H9 (cell line): ENCODE results near the gene MGMT. TPM values are rescaled to one million over a fixed set of nuclear protein-coding genes. Genes with fewer than 3 reads are reported as not detected.

Experiments used
- DNase-seq: peaks from one replicate; pipeline ENCODE4 v3.0.0-alpha.2; 2017
- H2AFZ ChIP-seq: one replicate; pipeline ENCODE4 v1.6.1; 2013; ENCODE audit warnings: mild to moderate bottlenecking, low read length, control low read depth, moderate library complexity
- H2AK5ac ChIP-seq: 2 replicates; pipeline ENCODE4 v1.6.1; 2013; ENCODE audit warnings: low read length, control low read depth, mixed read lengths; ENCODE audit not compliant: insufficient read length
- H2BK120ac ChIP-seq: one replicate; pipeline ENCODE4 v1.6.1; 2013; ENCODE audit warnings: low read depth, mild to moderate bottlenecking, low read length, control low read depth, inconsistent platforms; ENCODE audit not compliant: poor library complexity, severe bottlenecking
- H2BK12ac ChIP-seq: 2 replicates; pipeline ENCODE4 v1.6.1; 2013; ENCODE audit warnings: low read length, control low read depth, mixed read lengths, low read depth; ENCODE audit not compliant: insufficient read length
- H2BK15ac ChIP-seq: 2 replicates; pipeline ENCODE4 v1.6.1; 2013; ENCODE audit warnings: low read depth, low read length, control low read depth
- H2BK20ac ChIP-seq: one replicate; pipeline ENCODE4 v1.6.1; 2013; ENCODE audit warnings: low read depth, mild to moderate bottlenecking, low read length, control low read depth, inconsistent platforms; ENCODE audit not compliant: poor library complexity, severe bottlenecking
- H2BK5ac ChIP-seq: 2 replicates; pipeline ENCODE4 v1.6.1; 2013; ENCODE audit warnings: low read length, control low read depth, mixed read lengths; ENCODE audit not compliant: insufficient read length
- H3K14ac ChIP-seq: 2 replicates; pipeline ENCODE4 v1.6.1; 2013; ENCODE audit warnings: low read length, control low read depth; ENCODE audit not compliant: insufficient read depth
- H3K18ac ChIP-seq: 2 replicates; pipeline ENCODE4 v1.6.1; 2013; ENCODE audit warnings: low read depth, mild to moderate bottlenecking, mixed read lengths, low read length, control low read depth; ENCODE audit not compliant: insufficient read length
- H3K23ac ChIP-seq: 2 replicates; pipeline ENCODE4 v1.6.1; 2013; ENCODE audit warnings: low read length, control low read depth, mixed read lengths, low read depth; ENCODE audit not compliant: insufficient read length
- H3K23me2 ChIP-seq: 2 replicates; pipeline ENCODE4 v1.6.1; 2013; ENCODE audit warnings: low read depth, mild to moderate bottlenecking, mixed read lengths, low read length, control low read depth; ENCODE audit not compliant: insufficient read length, poor library complexity, severe bottlenecking
- H3K27ac ChIP-seq: 2 replicates; pipeline ENCODE4 v1.5.1; 2013; ENCODE audit warnings: low read length, control low read depth, mixed read lengths, low read depth; ENCODE audit not compliant: insufficient read length
- H3K27me3 ChIP-seq: 2 replicates; pipeline ENCODE4 v1.6.1; 2013; ENCODE audit warnings: low read length, control low read depth, inconsistent platforms; ENCODE audit not compliant: insufficient read depth
- H3K4ac ChIP-seq: 2 replicates; pipeline ENCODE4 v1.6.1; 2013; ENCODE audit warnings: low read depth, mild to moderate bottlenecking, control low read depth, inconsistent platforms, low read length, moderate library complexity
- H3K4me1 ChIP-seq: 2 replicates; pipeline ENCODE4 v1.6.1; 2013; ENCODE audit warnings: low read length, control low read depth, inconsistent platforms; ENCODE audit not compliant: insufficient read depth
- H3K4me2 ChIP-seq: 2 replicates; pipeline ENCODE4 v1.6.1; 2013; ENCODE audit warnings: low read length, control low read depth, mixed read lengths; ENCODE audit not compliant: insufficient read length, insufficient read depth
- H3K56ac ChIP-seq: 2 replicates; pipeline ENCODE4 v1.6.1; 2013; ENCODE audit warnings: low read depth, mild to moderate bottlenecking, mixed read lengths, low read length, control low read depth; ENCODE audit not compliant: insufficient read length
- H3K79me1 ChIP-seq: 2 replicates; pipeline ENCODE4 v1.6.1; 2013; ENCODE audit warnings: low read depth, mild to moderate bottlenecking, moderate library complexity, low read length, control low read depth, inconsistent platforms; ENCODE audit not compliant: insufficient read depth, poor library complexity, severe bottlenecking
- H3K79me2 ChIP-seq: 2 replicates; pipeline ENCODE4 v1.6.1; 2013; ENCODE audit warnings: low read length, control low read depth, inconsistent platforms; ENCODE audit not compliant: insufficient read depth
- H3K9ac ChIP-seq: 2 replicates; pipeline ENCODE4 v1.6.1; 2013; ENCODE audit warnings: low read length, control low read depth, mixed read lengths; ENCODE audit not compliant: insufficient read length; ENCODE audit errors: extremely low read depth
- H3K9me3 ChIP-seq: one replicate; pipeline ENCODE4 v1.6.1; 2013; ENCODE audit warnings: low read depth, low read length, inconsistent platforms; ENCODE audit not compliant: control insufficient read depth
- H3T11ph ChIP-seq: one replicate; pipeline ENCODE4 v1.6.1; 2013; ENCODE audit warnings: mild to moderate bottlenecking, low read length, control low read depth, inconsistent platforms
- H4K20me1 ChIP-seq: one replicate; pipeline ENCODE4 v1.6.1; 2013; ENCODE audit not compliant: control insufficient read depth, insufficient read length, insufficient read depth
- H4K5ac ChIP-seq: 2 replicates; pipeline ENCODE4 v1.6.1; 2013; ENCODE audit warnings: low read depth, mild to moderate bottlenecking, mixed read lengths, low read length, control low read depth; ENCODE audit not compliant: insufficient read length
- H4K8ac ChIP-seq: replicated peaks from 2 replicates; pipeline ENCODE4 v1.6.1; 2013; ENCODE audit warnings: low read length, control low read depth, mixed read lengths, low read depth; ENCODE audit not compliant: insufficient read length
- H4K91ac ChIP-seq: 2 replicates; pipeline ENCODE4 v1.6.1; 2013; ENCODE audit warnings: low read depth, mild to moderate bottlenecking, moderate library complexity, mixed read lengths, low read length, control low read depth; ENCODE audit not compliant: insufficient read length
- H3K27ac Mint-ChIP-seq, 3 experiments: 2 replicates in 2 of 3; 3 replicates in 1 of 3; pipeline ENCODE4 v1.8.0; 2020 to 2021; ENCODE audit warnings: mixed read lengths in 3 of 3, mild to moderate bottlenecking in 1 of 3, moderate library complexity in 1 of 3
- H3K27me3 Mint-ChIP-seq: 2 replicates; pipeline ENCODE4 v1.8.0; 2021; ENCODE audit warnings: low read depth, mild to moderate bottlenecking, moderate library complexity, mixed read lengths
- H3K36me3 Mint-ChIP-seq, 3 experiments: 2 replicates in 2 of 3; 3 replicates in 1 of 3; pipeline ENCODE4 v1.8.0; 2020 to 2021; ENCODE audit warnings: low read depth in 3 of 3, mixed read lengths in 3 of 3; ENCODE audit not compliant: insufficient read depth in 1 of 3
- H3K4me1 Mint-ChIP-seq, 2 experiments: 2 replicates each; pipeline ENCODE4 v1.8.0; 2020; ENCODE audit warnings: mixed read lengths in 2 of 2
- H3K4me3 Mint-ChIP-seq, 2 experiments: 2 replicates in 1 of 2; 3 replicates in 1 of 2; pipeline ENCODE4 v1.8.0; 2020 to 2021; ENCODE audit warnings: mild to moderate bottlenecking in 2 of 2, mixed read lengths in 2 of 2, moderate library complexity in 1 of 2
- H3K9me3 Mint-ChIP-seq, 2 experiments: 2 replicates in 1 of 2; 3 replicates in 1 of 2; pipeline ENCODE4 v1.8.0; 2020; ENCODE audit warnings: mild to moderate bottlenecking in 2 of 2, mixed read lengths in 2 of 2, moderate library complexity in 1 of 2
- CTCF ChIP-seq: fragments of 200-600 bp; sonication (generic); conservative IDR thresholded peaks from 3 replicates; pipeline ENCODE4 v1.8.0; 2021; ENCODE audit warnings: antibody characterized with exemption, mild to moderate bottlenecking
- WGBS: extraction: QIAGEN DNeasy Blood & Tissue Kit; methylation state at CpG from one replicate; pipeline ENCODE4 v1.1.7; 2013; ENCODE audit warnings: missing lambda C conversion rate, low lambda C conversion rate, mixed read lengths; ENCODE audit not compliant: insufficient read length; ENCODE audit errors: extremely low coverage; 5-methylcytosine and 5-hydroxymethylcytosine counted together
- total RNA-seq: library from RNA; stranded (reverse); gene quantifications from 2 replicates; pipeline ENCODE4 v1.2.1, GENCODE V29; 2021

The MGMT gene
- total RNA-seq, 1 experiment from 2014 or later, result 18.4 TPM

GRCh38 chr10:129766611-129767550 is 299.8 kb downstream of the MGMT start:
- Mint-ChIP-seq H3K27ac (no peak overlapping the region), H3K27me3 (no peaks in the 10 kb centered on the region), H3K36me3 (peaks cover 0 to 2% (median 0%) of the 10 kb centered on the region in 3 experiments; a peak in 2 of 7 replicates), H3K4me1 (peaks cover 6 to 10% of the 10 kb centered on the region in 2 experiments), H3K9me3 (no peaks in the 10 kb centered on the region), H3K4me3 (no peak overlapping the region)
- Histone ChIP-seq H4K8ac (peak overlapping the region; percentile 15), H3K14ac (no peak overlapping the region; the same call in 1 of the 2 replicates), H3T11ph (no peak overlapping the region), H3K9me3 (no peaks in the 10 kb centered on the region), H3K4me2 (no peak overlapping the region), H3K27ac (no peak overlapping the region), H3K79me2 (no peaks in the 10 kb centered on the region), H4K91ac (no peak overlapping the region), H2BK5ac (no peak overlapping the region), H3K23ac (no peak overlapping the region), H4K5ac (no peak overlapping the region), H3K56ac (no peak overlapping the region), H2BK20ac (no peak overlapping the region), H2BK120ac (no peak overlapping the region), H4K20me1 (no peaks in the 10 kb centered on the region), H3K79me1 (no peaks in the 10 kb centered on the region), H3K18ac (no peak overlapping the region), H2AK5ac (no peak overlapping the region), H2AFZ (no peak overlapping the region), H2BK12ac (no peak overlapping the region), H2BK15ac (no peak overlapping the region), H3K4me1 (no peaks in the 10 kb centered on the region), H3K4ac (no peak overlapping the region), H3K27me3 (no peaks in the 10 kb centered on the region), H3K9ac (no peak overlapping the region), H3K23me2 (no peaks in the 10 kb centered on the region)
- TF ChIP-seq CTCF, result no peak; the same call in 2 of the 3 replicates
- peak; percentile 29 for DNase-seq
- WGBS, result no CpG with 5 or more reads among the region's 25 CpGs
